HCT116 (cell line): ENCODE data around the gene HIVEP1. TPM values are rescaled to one million over a fixed set of nuclear protein-coding genes. Genes with fewer than 3 reads are reported as not detected.

Experiments used
- ATAC-seq: fragments of 200-7000 bp; cut with Tn5 transposase; 2 replicates; pipeline ENCODE4 v1.9.1; 2020; ENCODE audit warnings: mild to moderate bottlenecking, moderate library complexity
- BruUV-seq: library from RNA; stranded (reverse); fragments of 400-500 nt; replicated peaks from 2 replicates; lab custom pipeline; 2021; lab: Mats Ljungman, UMichigan
- CTCF ChIA-PET: fragments of 300-600 bp; sonication (Branson Sonifier 250); formaldehyde crosslinking; loops from one replicate; lab custom pipeline; 2021; ENCODE audit warnings: antibody characterized with exemption; lab: Charles Lee
- POLR2A ChIA-PET: fragments of 300-600, 350-600 bp; sonication (Branson Sonifier 250); formaldehyde crosslinking; loops from one replicate; lab custom pipeline; 2021; ENCODE audit warnings: antibody characterized with exemption; lab: Charles Lee
- RAD21 ChIA-PET, 2 experiments: fragments of 300-600 bp; sonication (Branson Sonifier 250); formaldehyde crosslinking; loops; one replicate each; lab custom pipeline; 2023; ENCODE audit warnings: low total read pairs in 2 of 2; ENCODE audit not compliant: uncharacterized antibody in 2 of 2, unreplicated experiment in 2 of 2, low non-redundant PET in 1 of 2; lab: Charles Lee
- DNase-seq: peaks from one replicate; pipeline ENCODE4 v3.0.0-alpha.2; 2010; ENCODE audit warnings: low read depth, low spot score
- H2AFZ ChIP-seq: fragments of 200-600 bp; shearing (Covaris generic), sonication (generic); 2 replicates; pipeline ENCODE4 v1.6.1; 2017; ENCODE audit warnings: low read depth, mixed run types, mixed read lengths, antibody characterized with exemption, low read length; ENCODE audit not compliant: poor library complexity, severe bottlenecking
- H3K27ac ChIP-seq: 2 replicates; pipeline ENCODE4 v1.5.1; 2012; ENCODE audit warnings: low read depth, low read length
- H3K27me3 ChIP-seq: fragments of 200-600 bp; sonication (generic); 2 replicates; pipeline ENCODE4 v1.6.1; 2016; ENCODE audit warnings: mixed run types, low read length, mixed read lengths; ENCODE audit not compliant: insufficient read depth
- H3K36me3 ChIP-seq, 2 experiments: fragments of 200-500 bp in 1 of 2; fragments of 200-600 bp in 1 of 2; sonication (Bioruptor generic) in 1 of 2; sonication (generic) in 1 of 2; 2 replicates each; pipeline versions ENCODE4 v1.5.1 to v1.6.1; 2014 to 2016; ENCODE audit warnings: low read length in 2 of 2, inconsistent platforms in 1 of 2, mixed read lengths in 1 of 2, mixed run types in 1 of 2; ENCODE audit not compliant: insufficient read depth in 2 of 2, control insufficient read depth in 1 of 2
- H3K4me1 ChIP-seq, 2 experiments: fragments of 200-600 bp in 1 of 2; sonication (generic) in 1 of 2; 2 replicates each; pipeline versions ENCODE4 v1.5.1 to v1.6.1; 2012 to 2017; ENCODE audit warnings: low read length in 2 of 2, inconsistent platforms in 1 of 2, mild to moderate bottlenecking in 1 of 2, mixed read lengths in 1 of 2, mixed run types in 1 of 2, moderate library complexity in 1 of 2; ENCODE audit not compliant: insufficient read depth in 2 of 2, control insufficient read depth in 1 of 2
- H3K4me2 ChIP-seq: fragments of 200-600 bp; sonication (generic); 2 replicates; pipeline ENCODE4 v1.6.1; 2017; ENCODE audit warnings: mixed run types, low read length, mixed read lengths
- H3K4me3 ChIP-seq, 2 experiments: fragments of 200-600 bp in 1 of 2; sonication (generic) in 1 of 2; replicated peaks in 1 of 2; 2 replicates each; pipeline ENCODE4 v1.5.1; 2011 to 2016; ENCODE audit warnings: low read length in 2 of 2, control low read depth in 1 of 2, low read depth in 1 of 2, mild to moderate bottlenecking in 1 of 2, mixed read lengths in 1 of 2, mixed run types in 1 of 2
- H3K79me2 ChIP-seq: fragments of 200-600 bp; sonication (generic); 2 replicates; pipeline ENCODE4 v1.6.1; 2017; ENCODE audit warnings: mild to moderate bottlenecking, mixed run types, low read length, moderate library complexity, mixed read lengths; ENCODE audit not compliant: insufficient read depth
- H3K9ac ChIP-seq: fragments of 200-600 bp; sonication (generic); 2 replicates; pipeline ENCODE4 v1.6.1; 2016; ENCODE audit warnings: low read length, mixed read lengths
- H3K9me2 ChIP-seq: fragments of 200-600 bp; sonication (generic), shearing (Covaris generic); 2 replicates; pipeline ENCODE4 v1.6.1; 2017; ENCODE audit warnings: mixed run types, mild to moderate bottlenecking, moderate library complexity; ENCODE audit not compliant: insufficient read depth
- H3K9me3 ChIP-seq, 2 experiments: fragments of 200-500 bp in 1 of 2; fragments of 200-600 bp in 1 of 2; sonication (Bioruptor generic) in 1 of 2; sonication (generic) in 1 of 2; 2 replicates each; pipeline ENCODE4 v1.6.1; 2014 to 2017; ENCODE audit warnings: low read length in 2 of 2, mixed read lengths in 2 of 2, inconsistent platforms in 1 of 2, low read depth in 1 of 2, mild to moderate bottlenecking in 1 of 2, mixed run types in 1 of 2, moderate library complexity in 1 of 2; ENCODE audit not compliant: control insufficient read depth in 1 of 2, insufficient read depth in 1 of 2
- H4K20me1 ChIP-seq: fragments of 200-600 bp; sonication (generic), shearing (Covaris generic); 2 replicates; pipeline ENCODE4 v1.6.1; 2017; ENCODE audit warnings: mixed run types, mild to moderate bottlenecking, moderate library complexity; ENCODE audit not compliant: insufficient read depth
- ATF3 ChIP-seq: IDR thresholded peaks from 2 replicates; pipeline ENCODE4 v1.6.1; 2012
- EGR1 ChIP-seq: IDR thresholded peaks from 2 replicates; pipeline ENCODE4 v1.6.1; 2012; ENCODE audit warnings: low read depth
- ELF1 ChIP-seq: IDR thresholded peaks from 2 replicates; pipeline ENCODE4 v1.6.1; 2012; ENCODE audit warnings: low read depth, borderline replicate concordance
- EZH2phosphoT487 ChIP-seq: fragments of 200-600 bp; IDR thresholded peaks from 2 replicates; pipeline ENCODE4 v1.6.1; 2018; ENCODE audit warnings: antibody characterized with exemption, borderline replicate concordance
- JUND ChIP-seq: IDR thresholded peaks from 2 replicates; pipeline ENCODE4 v1.6.1; 2012
- MAX ChIP-seq: IDR thresholded peaks from 2 replicates; pipeline ENCODE4 v1.6.1; 2012
- POLR2A ChIP-seq: IDR thresholded peaks from 2 replicates; pipeline ENCODE4 v1.7.0; 2011; ENCODE audit warnings: borderline replicate concordance; ENCODE audit not compliant: insufficient read depth, insufficient read length; ENCODE audit errors: extremely low read depth
- RAD21 ChIP-seq: IDR thresholded peaks from 2 replicates; pipeline ENCODE4 v1.6.1; 2012; ENCODE audit warnings: low read depth, mild to moderate bottlenecking
- SIN3A ChIP-seq: IDR thresholded peaks from 2 replicates; pipeline ENCODE4 v1.6.1; 2012; ENCODE audit warnings: low read depth
- SRF ChIP-seq: IDR thresholded peaks from 2 replicates; pipeline ENCODE4 v1.6.1; 2012; ENCODE audit warnings: low read depth
- TCF7L2 ChIP-seq: IDR thresholded peaks from 2 replicates; pipeline ENCODE4 v1.7.0; 2011; ENCODE audit warnings: borderline replicate concordance, inconsistent platforms; ENCODE audit not compliant: insufficient read depth, insufficient read length; ENCODE audit errors: extremely low read depth
- YY1 ChIP-seq: IDR thresholded peaks from 2 replicates; pipeline ENCODE4 v1.6.1; 2011; ENCODE audit warnings: low read length, low read depth, moderate library complexity, mild to moderate bottlenecking; ENCODE audit not compliant: insufficient replicate concordance; ENCODE audit errors: extremely low read depth
- ZBTB33 ChIP-seq: IDR thresholded peaks from 2 replicates; pipeline ENCODE4 v1.6.1; 2011; ENCODE audit warnings: mild to moderate bottlenecking, low read length, moderate library complexity; ENCODE audit not compliant: insufficient replicate concordance; ENCODE audit errors: extremely low read depth
- ZFX ChIP-seq: fragments of 450-650 bp; IDR thresholded peaks from 2 replicates; pipeline ENCODE4 v1.6.1; 2017
- intact Hi-C: fragments of 100-400 bp; cut with micrococcal nuclease; formaldehyde crosslinking; loops from 2 replicates; pipeline ENCODE4 v1.10.0; 2022
- total RNA-seq: library from RNA; stranded (reverse); gene quantifications from one replicate; pipeline ENCODE4 v1.2.1, GENCODE V29; 2021; ENCODE audit not compliant: unreplicated experiment

The HIVEP1 gene
- total RNA-seq, 1 experiment from 2014 or later, result 11.2 TPM

GRCh38 chr6:12129523-12129922, 117.4 kb downstream of the HIVEP1 start:
- H3K9me3 ChIP-seq, result no peaks in the 10 kb centered on the region
- no peaks in the 10 kb centered on the region for H3K4me1 ChIP-seq
- H3K27ac ChIP-seq, result no peak overlapping the region
- no peak overlapping the region for H3K4me2 ChIP-seq
- no peaks in the 10 kb centered on the region for H4K20me1 ChIP-seq
- no peak for DNase-seq
- H3K9me2 ChIP-seq, result no peaks in the 10 kb centered on the region
- ChIA-PET POLR2A (no interaction called here), CTCF (no interaction called here), RAD21 (no interaction called here)
- H3K4me3 ChIP-seq, result no peak overlapping the region
- no peak overlapping the region for H3K9ac ChIP-seq
- ATAC-seq, result no peak
- H2AFZ ChIP-seq, result no peak overlapping the region
- no peaks in the 10 kb centered on the region for H3K27me3 ChIP-seq
- no peaks in the 10 kb centered on the region for H3K79me2 ChIP-seq
- no peaks in the 10 kb centered on the region for H3K36me3 ChIP-seq
- no peak for TF ChIP-seq SIN3A
- no peak for TF ChIP-seq ZBTB33
- TF ChIP-seq YY1, result no peak
- TF ChIP-seq ATF3, result no peak
- no peak for TF ChIP-seq TCF7L2
- no peak for TF ChIP-seq SRF
- no peak for TF ChIP-seq ZFX
- no peak for TF ChIP-seq ELF1
- no peak for TF ChIP-seq JUND
- TF ChIP-seq EZH2phosphoT487, result no peak
- TF ChIP-seq MAX, result no peak
- no peak for TF ChIP-seq RAD21
- TF ChIP-seq POLR2A, result no peak
- no peak for TF ChIP-seq EGR1
- no TSS peak for BruUV-seq
- intact Hi-C loops, result no loop called here
